Stimulated activated CD8-positive, alpha-beta memory T cell treated with anti-CD3 and anti-CD28 coated beads, Interleukin-4, amount 100 ng/mL, for 48 hours (primary cell): Measurements from ENCODE around the gene MRPS25.

Source experiments
- DNase-seq: peaks from one replicate; pipeline ENCODE4 v3.0.0-alpha.2; 2020

The MRPS25 gene

GRCh38 chr3:15081960-15082664 lies 17.0 kb upstream of the MRPS25 start:
- DNase-seq = no peak

DNA sequence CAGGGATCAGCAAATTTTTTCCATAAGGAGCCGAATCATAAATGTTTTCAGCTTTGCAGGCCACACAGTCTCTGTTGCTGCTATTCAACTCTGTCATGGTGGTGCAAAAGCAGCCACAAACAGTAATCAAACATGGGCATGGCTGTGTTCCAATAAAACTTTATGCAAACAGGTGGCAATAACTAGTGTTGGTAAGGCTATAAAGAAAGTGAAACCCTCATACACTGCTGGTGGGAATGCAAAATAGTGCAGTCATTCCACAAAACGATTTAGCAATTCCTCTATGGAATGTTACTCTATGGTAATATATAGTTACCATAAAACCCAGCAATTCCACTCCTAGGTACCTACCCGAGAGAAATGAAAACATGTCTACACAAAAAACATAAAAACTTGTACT lies 14.0 kb upstream of the MRPS25 start:
- DNase-seq = no peak

DNA sequence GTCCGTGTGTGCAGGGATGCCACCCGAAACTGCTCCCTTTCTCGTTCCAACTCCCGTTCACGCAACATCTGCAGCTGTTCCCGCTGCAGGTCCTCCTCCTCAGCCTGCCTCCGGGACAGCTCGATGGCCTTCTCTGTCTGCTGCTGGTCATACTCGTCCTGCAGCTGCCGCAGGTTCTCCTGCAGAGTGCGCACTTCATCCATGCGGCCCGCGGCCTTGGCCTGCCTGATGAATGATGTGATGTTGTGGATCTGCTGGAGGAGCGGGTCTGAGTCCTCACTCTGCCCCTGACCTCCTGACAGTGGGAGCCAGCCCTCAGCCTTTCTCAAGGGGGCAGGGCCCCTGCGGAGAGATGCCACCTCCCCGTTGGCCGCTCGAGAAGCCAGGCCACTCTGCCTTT lies 9.4 kb upstream of the MRPS25 start:
- DNase-seq = no peak

GRCh38 chr3:15071699-15072098 lies 6.6 kb upstream of the MRPS25 start:
- no peak for DNase-seq

GRCh38 chr3:15069441-15069840 lies 4.3 kb upstream of the MRPS25 start:
- no peak for DNase-seq

GRCh38 chr3:15066467-15066866 lies 1.4 kb upstream of the MRPS25 start:
- no peak for DNase-seq

- DNase-seq = no peak
These were observed 464 bp upstream of the MRPS25 start for GRCh38 chr3:15065550-15066007.

DNA sequence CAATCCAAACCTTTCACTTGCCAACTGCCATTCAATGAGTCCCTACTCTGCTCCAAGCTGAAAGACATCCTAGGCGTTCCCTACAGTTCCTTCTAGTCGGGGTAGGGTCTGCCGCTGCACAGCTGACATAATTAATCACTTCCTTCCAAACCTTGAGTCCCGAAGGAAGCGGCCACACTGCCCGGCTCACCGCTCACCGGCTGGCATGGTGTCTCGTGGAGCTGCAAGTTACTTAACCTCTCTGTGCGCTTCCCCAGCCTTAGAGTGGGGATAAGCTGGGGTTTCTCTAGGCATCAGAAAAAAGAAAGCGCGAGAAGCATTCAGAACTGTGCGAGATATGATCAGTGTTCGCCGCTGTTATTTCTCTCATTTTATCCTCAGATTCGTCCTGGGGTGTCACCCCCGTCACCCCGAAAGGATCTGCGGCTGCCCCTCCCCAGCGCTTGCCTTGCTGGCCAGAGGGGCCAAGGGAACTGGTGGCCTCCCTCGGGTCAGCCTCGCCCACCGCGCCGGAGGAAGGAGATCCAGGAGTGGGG lies 748 bp downstream of the MRPS25 start:
- DNase-seq = peak; percentile 47

DNA sequence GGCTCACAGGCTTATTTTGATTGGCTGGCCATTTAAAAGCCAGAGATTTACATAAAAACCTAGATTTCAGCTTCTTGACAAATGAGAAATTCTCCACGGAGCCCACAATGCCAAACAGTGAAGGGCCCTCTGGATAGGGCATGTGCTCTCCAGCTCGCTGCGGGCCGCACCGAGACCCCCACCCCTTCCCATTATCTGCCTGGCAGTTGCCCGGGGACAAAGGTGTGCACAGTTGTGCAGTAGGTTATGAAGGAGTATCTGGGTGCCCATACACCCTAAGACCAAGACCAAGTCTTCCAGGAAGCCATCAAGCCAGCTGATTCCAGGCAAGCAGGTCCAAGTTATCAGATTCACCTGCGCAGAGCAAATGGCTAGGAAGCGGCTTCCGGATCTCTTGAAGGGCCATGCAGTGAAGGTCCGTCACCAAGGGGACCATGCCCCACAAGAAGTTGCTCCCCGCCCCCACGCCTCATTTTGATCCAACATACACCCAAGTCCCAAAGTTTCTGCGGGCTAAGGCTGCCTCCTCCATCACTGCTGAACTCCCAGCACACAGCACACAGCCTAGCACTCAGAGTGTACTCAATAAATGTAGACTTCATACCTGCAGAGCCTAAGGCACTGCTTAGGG lies 1.3 kb downstream of the MRPS25 start:
- DNase-seq = no peak

DNA sequence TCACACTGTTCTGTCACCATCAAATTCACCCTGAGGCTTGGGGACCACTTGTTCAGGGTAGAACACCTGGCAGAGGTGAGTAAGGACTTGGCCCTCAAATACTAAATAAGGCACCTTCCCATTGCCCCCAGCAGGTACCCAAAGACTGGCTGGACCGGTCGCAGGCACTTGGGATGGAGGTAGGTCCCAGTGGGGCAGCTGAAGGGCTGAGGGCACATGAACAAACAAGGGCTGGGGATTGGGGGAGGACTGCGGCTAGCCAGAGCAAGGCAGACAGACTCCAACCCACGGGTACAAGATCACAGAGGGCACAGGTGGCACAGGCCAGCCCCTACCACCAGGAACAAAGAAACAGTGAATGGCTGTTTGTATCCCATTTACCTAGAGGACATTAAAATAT lies 1.9 kb downstream of the MRPS25 start:
- DNase-seq = no peak

GRCh38 chr3:15060029-15060428 lies 5.1 kb downstream of the MRPS25 start:
- DNase-seq = no peak

DNA sequence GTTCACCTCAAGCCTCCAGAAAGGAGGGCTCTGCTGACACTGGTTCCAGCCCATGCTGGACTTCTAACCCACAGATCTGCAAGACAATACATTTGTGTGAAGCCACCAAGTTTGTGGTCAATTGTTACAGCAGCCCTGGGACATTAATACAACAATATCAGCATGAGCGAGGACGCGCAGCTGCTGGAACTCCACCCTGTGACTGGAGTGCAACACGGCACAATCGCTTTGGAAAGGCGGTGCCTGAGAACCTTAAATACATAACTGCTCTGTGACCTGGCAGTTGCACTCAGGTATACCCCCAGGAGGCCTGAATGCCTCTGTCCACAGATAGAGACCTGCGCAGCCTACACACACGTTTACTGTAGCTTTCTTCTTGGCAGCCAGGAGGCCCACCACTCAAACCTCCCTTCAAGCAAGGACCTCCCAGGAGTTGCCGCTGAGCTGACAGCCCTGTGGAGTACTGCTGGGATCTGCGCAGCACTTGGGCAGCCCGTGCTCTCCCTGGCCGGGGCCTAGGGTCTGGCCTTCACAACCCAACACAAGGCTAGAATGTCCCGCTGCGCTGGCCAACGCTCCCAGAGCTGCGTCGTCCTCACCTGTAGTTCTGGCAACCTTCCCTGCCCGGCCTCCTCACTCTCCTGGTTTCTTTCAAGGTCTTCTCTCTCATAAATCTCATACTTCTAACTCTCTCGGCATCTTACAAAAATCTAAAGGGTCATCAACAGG lies 8.3 kb downstream of the MRPS25 start:
- no peak for DNase-seq

GRCh38 chr3:15055019-15055557 lies 10.0 kb downstream of the MRPS25 start:
- DNase-seq = peak; percentile 78

DNA sequence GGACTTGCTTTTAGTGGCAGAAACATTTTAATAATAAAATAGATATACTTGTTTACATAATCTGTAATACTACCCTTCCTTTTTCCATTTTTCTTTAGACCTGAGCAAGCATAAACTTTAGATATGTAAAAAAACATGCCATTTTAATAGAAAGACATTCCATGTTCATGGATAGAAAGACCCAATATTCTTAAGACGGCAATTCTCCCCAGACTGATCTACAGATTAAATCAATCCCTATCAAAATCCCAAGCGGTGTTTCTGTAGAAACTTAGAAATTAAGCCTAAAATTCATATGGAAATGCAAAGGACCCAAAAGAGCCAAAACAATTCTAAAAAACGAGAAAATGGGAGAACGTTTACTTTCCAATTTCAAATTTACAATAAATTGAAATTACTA lies 11.6 kb downstream of the MRPS25 start:
- no peak for DNase-seq

DNA sequence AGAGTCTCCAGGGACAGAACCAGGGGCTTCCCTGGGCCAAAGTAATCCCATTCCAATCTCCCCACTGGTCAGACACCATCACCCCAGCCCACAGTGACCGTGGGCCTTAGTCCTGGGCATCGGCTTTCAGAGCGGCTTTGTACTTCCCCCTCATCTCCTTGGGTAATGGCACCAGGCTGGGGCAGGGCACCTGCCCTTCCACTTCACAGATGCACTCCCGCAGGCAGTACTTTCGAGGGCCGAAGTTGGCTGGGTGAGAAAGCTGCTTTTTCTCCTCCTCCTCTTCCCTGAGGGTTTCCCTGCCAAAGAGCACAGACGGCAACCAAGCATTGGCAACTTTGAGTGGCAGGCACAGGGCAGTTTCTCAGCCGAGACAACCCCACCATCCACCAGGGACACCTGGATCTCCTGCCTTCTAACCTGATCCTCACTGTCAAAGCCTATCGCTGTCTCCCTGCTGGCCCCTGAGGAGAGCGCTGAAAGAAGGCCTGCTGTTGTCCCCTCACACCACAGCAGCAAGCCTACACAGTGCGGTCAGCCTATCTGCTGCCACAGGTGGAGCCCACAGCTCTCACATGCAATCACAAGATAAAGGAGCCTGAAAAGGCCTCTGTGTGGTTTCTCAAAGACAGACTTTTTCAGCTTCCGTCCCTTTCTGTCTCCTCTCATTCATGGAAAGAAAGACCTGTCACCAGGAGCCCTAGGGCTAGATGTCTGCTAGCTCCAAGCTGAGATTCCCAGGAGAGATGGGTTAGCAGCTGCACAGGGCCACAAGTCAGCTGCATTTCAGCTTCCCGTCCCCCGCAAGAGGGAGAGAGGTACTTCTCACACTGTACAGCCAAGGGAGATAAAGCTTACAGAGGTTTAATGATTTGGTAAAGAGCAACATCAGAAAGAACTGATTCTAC lies 12.5 kb downstream of the MRPS25 start:
- no peak for DNase-seq

GRCh38 chr3:15051531-15051930 lies 13.6 kb downstream of the MRPS25 start:
- peak; percentile 66 for DNase-seq

DNA sequence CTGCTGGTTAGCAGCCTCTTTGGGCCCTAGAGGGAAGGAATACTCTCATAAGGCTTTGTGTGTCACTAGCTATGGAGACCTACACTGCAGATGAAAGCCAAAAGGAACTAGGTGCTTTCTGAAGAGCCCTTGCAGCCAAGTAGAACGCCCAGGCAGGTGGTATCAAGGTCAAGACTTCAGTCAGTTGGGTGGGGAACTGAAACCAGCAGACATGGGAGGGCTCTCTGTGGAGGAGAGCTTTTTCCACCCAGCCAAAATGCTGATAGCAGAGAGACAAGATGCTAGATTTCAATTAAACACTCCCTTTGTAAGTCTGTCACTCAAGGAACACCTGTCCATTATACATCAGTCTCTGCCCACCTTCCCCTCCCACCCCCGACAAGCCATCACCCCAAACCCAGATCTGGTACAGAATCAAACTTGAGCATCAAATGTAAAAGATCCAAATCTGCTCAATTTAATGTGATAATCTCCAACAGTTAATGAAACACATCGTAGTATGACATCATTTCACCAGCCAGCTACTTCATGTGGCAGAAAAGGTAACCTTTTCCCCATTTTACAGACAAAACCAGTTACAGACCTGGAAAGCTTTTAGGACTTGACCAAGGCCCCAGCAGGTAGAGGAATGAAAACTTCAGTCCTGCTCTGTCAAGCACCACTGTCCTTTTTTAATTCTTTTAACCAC lies 14.6 kb downstream of the MRPS25 start:
- no peak for DNase-seq

DNA sequence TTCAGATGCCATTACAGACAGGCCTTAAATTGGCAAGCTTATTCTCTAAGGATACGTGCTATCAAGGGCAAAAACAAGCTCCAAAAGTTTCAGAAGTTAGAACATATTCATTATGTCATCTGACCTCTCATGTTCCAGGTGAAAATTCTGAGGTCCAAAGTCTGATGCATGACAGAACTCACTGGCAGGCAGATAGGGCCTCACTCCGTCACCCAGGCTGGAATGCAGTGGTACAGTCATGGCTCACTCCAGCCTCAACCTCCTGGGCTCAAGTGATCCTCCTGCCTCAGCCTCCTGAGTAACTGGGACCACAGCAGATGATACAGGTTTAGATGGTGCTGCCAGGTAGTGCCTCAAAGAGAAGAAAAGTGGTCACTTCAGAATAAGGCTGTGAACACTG lies 15.5 kb downstream of the MRPS25 start:
- no peak for DNase-seq

- DNase-seq = no peak
These were observed 19.4 kb downstream of the MRPS25 start for GRCh38 chr3:15045667-15046066.

DNA sequence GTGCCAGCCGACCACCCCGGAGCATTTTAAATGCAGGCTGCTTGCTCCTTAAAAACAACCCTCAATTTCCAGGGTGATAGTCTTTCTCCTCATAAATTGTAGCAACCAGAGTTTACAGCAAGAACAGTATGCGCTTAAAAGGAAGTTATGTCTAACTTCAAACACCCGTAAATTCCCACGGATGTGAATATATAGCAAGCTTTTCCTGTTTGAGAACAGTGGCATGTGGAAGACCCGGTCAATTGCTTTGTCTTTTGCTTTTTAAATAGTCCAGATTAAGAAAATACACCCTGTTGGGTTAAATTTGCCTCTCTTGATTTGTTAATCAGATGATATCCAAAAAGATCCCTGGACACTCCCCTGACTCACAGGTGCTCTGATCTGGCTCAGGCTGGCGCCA lies 20.8 kb downstream of the MRPS25 start:
- no peak for DNase-seq

DNA sequence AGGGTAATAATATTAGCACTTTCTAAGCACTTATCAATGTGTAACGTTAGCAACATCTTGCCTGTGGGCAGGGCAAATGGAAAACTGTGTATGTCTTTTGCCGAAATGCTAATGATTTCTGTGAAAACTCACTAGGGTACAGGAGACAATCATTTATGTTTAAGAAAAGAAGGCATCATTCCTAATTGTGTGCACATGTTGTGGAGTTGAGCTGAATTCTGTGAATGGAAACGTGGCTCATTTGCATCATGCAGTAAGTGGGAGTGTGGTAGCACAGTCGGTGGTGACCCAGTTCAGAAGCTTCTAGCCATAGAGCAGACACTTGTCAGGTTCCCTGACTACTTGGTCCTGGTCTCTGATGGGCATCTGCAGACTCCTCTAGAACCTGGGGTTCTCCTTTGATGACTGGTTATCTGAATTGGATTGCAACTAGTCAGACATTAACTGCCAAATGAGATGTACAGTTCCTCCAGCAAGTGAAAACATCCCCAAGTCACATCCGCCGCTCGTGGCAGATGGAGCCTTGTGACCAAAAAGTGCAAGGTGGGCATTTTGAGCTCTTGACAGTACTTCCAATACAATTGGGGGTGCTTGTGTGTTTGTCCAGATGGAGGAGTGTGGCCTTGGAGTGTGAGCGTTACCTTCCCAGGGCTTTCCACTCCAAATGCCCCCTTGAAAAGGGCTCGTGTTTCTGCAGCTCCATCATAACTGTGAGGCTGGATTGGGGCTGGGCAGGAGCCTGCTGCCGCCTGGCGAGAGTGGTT lies 21.5 kb downstream of the MRPS25 start:
- no peak for DNase-seq
